Activated B cell treated with CpG ODN at 0.5 μM for 24 hours (primary cell): Measurements from ENCODE around the gene KCNJ8. TPM values are rescaled to one million over a fixed set of nuclear protein-coding genes. Genes with fewer than 3 reads are reported as not detected.

Experiments used
- ATAC-seq: fragments of 200-7000 bp; cut with Tn5 transposase; one replicate; pipeline ENCODE4 v1.10.0; 2021; ENCODE audit warnings: low read depth, mild to moderate bottlenecking, moderate library complexity
- CTCF ChIA-PET: fragments of 350-600 bp; sonication (Branson Sonifier 250); formaldehyde crosslinking; loops from one replicate; lab custom pipeline; 2021; ENCODE audit warnings: antibody characterized with exemption; lab: Charles Lee
- POLR2A ChIA-PET: fragments of 350-600 bp; sonication (Branson Sonifier 250); formaldehyde crosslinking; loops from one replicate; lab custom pipeline; 2021; ENCODE audit warnings: antibody characterized with exemption; lab: Charles Lee
- DNase-seq: peaks from one replicate; pipeline ENCODE4 v3.0.0; 2022
- H3K27ac Mint-ChIP-seq: one replicate; pipeline ENCODE4 v1.8.0; 2020; ENCODE audit warnings: mixed read lengths
- H3K27me3 Mint-ChIP-seq: one replicate; pipeline ENCODE4 v1.8.0; 2021; ENCODE audit warnings: mixed read lengths
- H3K36me3 Mint-ChIP-seq: one replicate; pipeline ENCODE4 v1.8.0; 2021; ENCODE audit warnings: low read depth, mixed read lengths
- H3K4me1 Mint-ChIP-seq: one replicate; pipeline ENCODE4 v1.8.0; 2021; ENCODE audit warnings: mixed read lengths
- H3K4me3 Mint-ChIP-seq: one replicate; pipeline ENCODE4 v1.8.0; 2020; ENCODE audit warnings: mild to moderate bottlenecking, mixed read lengths
- H3K9me3 Mint-ChIP-seq: one replicate; pipeline ENCODE4 v1.8.0; 2020; ENCODE audit warnings: mixed read lengths
- intact Hi-C: fragments of 100-400 bp; cut with micrococcal nuclease; formaldehyde crosslinking; loops from one replicate; pipeline ENCODE4 v1.15.1; 2024
- total RNA-seq: library from RNA; stranded (reverse); gene quantifications from 2 replicates; pipeline ENCODE4 v1.2.3, GENCODE V29; 2022
- TF ChIP-seq, protein P1 (sequence below): fragments of 200-600 bp; IDR thresholded peaks from one replicate; pipeline ENCODE4 v1.8.0; 2022; ENCODE audit warnings: antibody characterized with exemption, mild to moderate bottlenecking

The KCNJ8 gene
- total RNA-seq, 1 donor from 2014 or later = not detected

DNA sequence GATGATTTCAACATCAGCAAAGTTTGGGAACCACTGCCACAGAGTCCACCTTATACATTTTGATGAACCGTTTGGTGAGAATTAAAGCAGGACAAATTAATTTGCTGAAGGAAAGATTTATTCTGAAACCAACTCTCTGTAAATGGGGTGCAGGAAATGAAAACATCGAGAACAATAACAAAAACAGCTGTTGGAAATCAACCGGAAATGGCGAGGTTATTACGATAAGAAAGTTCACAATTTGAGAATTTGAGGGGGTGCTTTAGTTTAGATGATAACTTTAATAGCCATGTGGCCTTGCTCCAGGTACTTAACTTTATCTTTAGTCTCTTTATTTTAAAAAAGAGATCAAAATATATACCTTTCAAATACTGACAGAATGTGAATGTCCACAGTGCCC is 56.7 kb downstream of the KCNJ8 start:
- no peaks in the 10 kb centered on the region for H3K4me1 Mint-ChIP-seq
- DNase-seq (no peak), ATAC-seq (no peak)
- no peaks in the 10 kb centered on the region for H3K9me3 Mint-ChIP-seq
- H3K36me3 Mint-ChIP-seq = no peaks in the 10 kb centered on the region
- intact Hi-C loops = no loop called here
- ChIA-PET POLR2A (no interaction called here), CTCF (no interaction called here)
- H3K27ac Mint-ChIP-seq = no peak overlapping the region
- peaks cover 8% of the 10 kb centered on the region for H3K27me3 Mint-ChIP-seq
- TF ChIP-seq, protein P1, sequence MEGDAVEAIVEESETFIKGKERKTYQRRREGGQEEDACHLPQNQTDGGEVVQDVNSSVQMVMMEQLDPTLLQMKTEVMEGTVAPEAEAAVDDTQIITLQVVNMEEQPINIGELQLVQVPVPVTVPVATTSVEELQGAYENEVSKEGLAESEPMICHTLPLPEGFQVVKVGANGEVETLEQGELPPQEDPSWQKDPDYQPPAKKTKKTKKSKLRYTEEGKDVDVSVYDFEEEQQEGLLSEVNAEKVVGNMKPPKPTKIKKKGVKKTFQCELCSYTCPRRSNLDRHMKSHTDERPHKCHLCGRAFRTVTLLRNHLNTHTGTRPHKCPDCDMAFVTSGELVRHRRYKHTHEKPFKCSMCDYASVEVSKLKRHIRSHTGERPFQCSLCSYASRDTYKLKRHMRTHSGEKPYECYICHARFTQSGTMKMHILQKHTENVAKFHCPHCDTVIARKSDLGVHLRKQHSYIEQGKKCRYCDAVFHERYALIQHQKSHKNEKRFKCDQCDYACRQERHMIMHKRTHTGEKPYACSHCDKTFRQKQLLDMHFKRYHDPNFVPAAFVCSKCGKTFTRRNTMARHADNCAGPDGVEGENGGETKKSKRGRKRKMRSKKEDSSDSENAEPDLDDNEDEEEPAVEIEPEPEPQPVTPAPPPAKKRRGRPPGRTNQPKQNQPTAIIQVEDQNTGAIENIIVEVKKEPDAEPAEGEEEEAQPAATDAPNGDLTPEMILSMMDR = no peak
- H3K4me3 Mint-ChIP-seq = no peak overlapping the region

DNA sequence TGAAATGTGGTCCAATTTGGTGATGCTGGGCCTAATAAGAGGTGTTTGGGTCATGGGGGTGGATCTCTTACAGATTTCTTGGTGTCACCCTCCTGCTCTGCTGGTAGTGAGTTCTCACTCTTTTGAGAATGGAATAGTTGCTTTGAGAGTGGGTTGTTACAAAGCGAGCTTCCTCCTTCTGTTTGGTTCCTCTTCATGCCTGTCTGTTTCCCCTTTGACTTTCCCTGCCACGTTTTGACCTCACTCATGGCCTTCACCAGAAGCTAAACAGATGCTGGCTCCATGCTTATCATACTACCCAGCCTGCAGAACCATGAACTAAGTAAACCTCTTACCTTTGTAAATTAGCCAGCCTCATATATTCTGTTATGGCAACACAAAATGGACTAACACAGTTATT is 59.1 kb downstream of the KCNJ8 start:
- no peak for DNase-seq
- ATAC-seq = no peak
- H3K4me1 Mint-ChIP-seq = no peaks in the 10 kb centered on the region
- H3K27ac Mint-ChIP-seq = no peak overlapping the region
- no peaks in the 10 kb centered on the region for H3K36me3 Mint-ChIP-seq
- TF ChIP-seq, protein P1 = no peak
- intact Hi-C loops = no loop called here
- H3K9me3 Mint-ChIP-seq = no peaks in the 10 kb centered on the region
- no peak overlapping the region for H3K4me3 Mint-ChIP-seq
- POLR2A ChIA-PET = no interaction called here
- H3K27me3 Mint-ChIP-seq = peaks cover 8% of the 10 kb centered on the region
- CTCF ChIA-PET = no interaction called here

Other genes starting within 250 kb of the KCNJ8 start
- gene SPX, start 248.4 kb downstream of the KCNJ8 start, total RNA-seq = 0.18 and 0.54 TPM in 2 replicates
- not detected in 2 replicates for gene GYS2, start 169.9 kb downstream of the KCNJ8 start, total RNA-seq
- 385 and 440 TPM in 2 replicates for gene LDHB, start 116.9 kb downstream of the KCNJ8 start, total RNA-seq
- gene ABCC9, start 166.7 kb upstream of the KCNJ8 start, total RNA-seq = not detected in 2 replicates